HG03175 (cell line): ENCODE measurements around the gene TLX2.
A peak's percentile ranks its signal among the peaks of the same experiment; 100 is the strongest.

Source experiments
- ATAC-seq: cut with Tn5 transposase; IDR thresholded peaks from one replicate; pipeline ENCODE4 v1.9.1; 2021; ENCODE audit warnings: mild to moderate bottlenecking, moderate library complexity; ENCODE audit not compliant: unreplicated experiment

TLX2 gene

GRCh38 chr2:74496997-74497776 is 17.1 kb upstream of the TLX2 start:
- no peak for ATAC-seq

GRCh38 chr2:74497777-74498499 is 16.3 kb upstream of the TLX2 start:
- ATAC-seq: no peak

- ATAC-seq: peak; percentile 28
Measured at GRCh38 chr2:74498500-74499266, 15.6 kb upstream of the TLX2 start.

- no peak for ATAC-seq
Measured at GRCh38 chr2:74499267-74499939, 14.8 kb upstream of the TLX2 start, which contains the start of gene LBX2. Gene LBX2, minus strand, starts transcription at chr2:74499603. Its CDS starts 66 bp downstream, at chr2:74499537.

GRCh38 chr2:74499940-74500577 is 14.2 kb upstream of the TLX2 start:
- ATAC-seq: no peak

GRCh38 chr2:74500578-74500946 is 13.7 kb upstream of the TLX2 start:
- ATAC-seq: no peak

GRCh38 chr2:74501335-74502071 is 12.7 kb upstream of the TLX2 start:
- ATAC-seq: no peak

- ATAC-seq: no peak
Measured at GRCh38 chr2:74502147-74502719, 12.0 kb upstream of the TLX2 start.

GRCh38 chr2:74502720-74503505 is 11.3 kb upstream of the TLX2 start:
- peak; percentile 29 for ATAC-seq

- ATAC-seq: no peak
Measured at GRCh38 chr2:74503506-74504475, 10.5 kb upstream of the TLX2 start.

- ATAC-seq: no peak
Measured at GRCh38 chr2:74504591-74504990, 9.7 kb upstream of the TLX2 start.

- no peak for ATAC-seq
Measured at GRCh38 chr2:74505448-74506246, 8.6 kb upstream of the TLX2 start.

- peak; percentile 91 for ATAC-seq
Measured at GRCh38 chr2:74507145-74507925, 6.9 kb upstream of the TLX2 start, which contains the start of gene PCGF1. Gene PCGF1, minus strand, starts transcription at chr2:74507695. Its CDS starts 27 bp downstream, at chr2:74507668.

- ATAC-seq: peak; percentile 6
Measured at GRCh38 chr2:74507926-74508520, 6.2 kb upstream of the TLX2 start.

GRCh38 chr2:74510272-74510671 is 4.0 kb upstream of the TLX2 start:
- ATAC-seq: no peak
